HG02610 (cell line): ENCODE data around the gene HTT.

Experiments used
- ATAC-seq: cut with Tn5 transposase; IDR thresholded peaks from one replicate; pipeline ENCODE4 v1.9.1; 2021; ENCODE audit warnings: mild to moderate bottlenecking, moderate library complexity; ENCODE audit not compliant: unreplicated experiment

The HTT gene

GRCh38 chr4:3231471-3231870 lies 157.0 kb downstream of the HTT start:
- ATAC-seq, result no peak

- no peak for ATAC-seq
Measured at GRCh38 chr4:3232001-3232400, 157.5 kb downstream of the HTT start.

- no peak for ATAC-seq
Measured at GRCh38 chr4:3232871-3233271, 158.4 kb downstream of the HTT start.

- no peak for ATAC-seq
Measured at GRCh38 chr4:3233391-3234071, 159.1 kb downstream of the HTT start.

- ATAC-seq, result no peak
Measured at GRCh38 chr4:3234171-3235029, 159.9 kb downstream of the HTT start.

- no peak for ATAC-seq
Measured at GRCh38 chr4:3235030-3235345, 160.5 kb downstream of the HTT start.

- no peak for ATAC-seq
Measured at GRCh38 chr4:3235581-3235980, 161.1 kb downstream of the HTT start.

- no peak for ATAC-seq
Measured at GRCh38 chr4:3236326-3236878, 161.9 kb downstream of the HTT start.

GRCh38 chr4:3237266-3237665 lies 162.8 kb downstream of the HTT start:
- ATAC-seq, result no peak

- no peak for ATAC-seq
Measured at GRCh38 chr4:3237712-3238560, 163.5 kb downstream of the HTT start.

- no peak for ATAC-seq
Measured at GRCh38 chr4:3238721-3239120, 164.2 kb downstream of the HTT start.

- no peak for ATAC-seq
Measured at GRCh38 chr4:3239303-3239702, 164.8 kb downstream of the HTT start.

GRCh38 chr4:3239998-3240920 lies 165.8 kb downstream of the HTT start:
- ATAC-seq, result no peak

- ATAC-seq, result no peak
Measured at GRCh38 chr4:3240936-3241522, 166.5 kb downstream of the HTT start.

GRCh38 chr4:3241898-3242524 lies 167.5 kb downstream of the HTT start:
- no peak for ATAC-seq

GRCh38 chr4:3243136-3243780 lies 168.8 kb downstream of the HTT start:
- ATAC-seq, result no peak

- no peak for ATAC-seq
Measured at GRCh38 chr4:3244002-3244401, 169.5 kb downstream of the HTT start.

GRCh38 chr4:3244747-3245146 lies 170.3 kb downstream of the HTT start:
- no peak for ATAC-seq

GRCh38 chr4:3245676-3246075 lies 171.2 kb downstream of the HTT start:
- no peak for ATAC-seq
